ENCODE data around the gene CENPB. TPM values are rescaled to one million over a fixed set of nuclear protein-coding genes. Genes with fewer than 3 reads are reported as not detected.
A peak's percentile ranks its signal among the peaks of the same experiment; 100 is the strongest.
"Not testable (repeated sequence)": the region's sequence is repeated elsewhere in the genome, so short reads cannot be mapped to it uniquely, and the experiment has no call there.

The CENPB gene
- total RNA-seq, 2 experiments from 2014 or later: 34.8 to 39.1 TPM

- Histone ChIP-seq H3K4me1 (ENCODE audit: insufficient read depth, low read length, poor library complexity, severe bottlenecking) (peaks cover 46% of the 10 kb centered on the region), H3K9me2 (ENCODE audit: insufficient read depth, low read length) (no peaks in the 10 kb centered on the region), H3K36me3 (ENCODE audit: insufficient read depth, low read length) (peaks cover 27% of the 10 kb centered on the region), H3K9me3 (ENCODE audit: low read length) (no peaks in the 10 kb centered on the region), H4K20me1 (ENCODE audit: insufficient read depth, low read length) (no peaks in the 10 kb centered on the region; the same call in 1 of the 2 replicates), H3K27ac (ENCODE audit: low read depth, low read length, poor library complexity, severe bottlenecking) (peak within 1 kb of the TSS; percentile 83), H3K4me3 (ENCODE audit: low read depth, low read length, poor library complexity, severe bottlenecking) (peak within 1 kb of the TSS; percentile 91), H3K4me2 (ENCODE audit: low read length) (peak within 1 kb of the TSS; percentile 100), H3K79me2 (ENCODE audit: insufficient read depth, low read depth, low read length) (peaks cover 31% of the 10 kb centered on the region), H2AFZ (ENCODE audit: low read length) (peak within 1 kb of the TSS; percentile 59)
- CTCF ChIA-PET (ENCODE audit: unreplicated experiment): interaction anchor here (2.2 kb wide), 1 partner anchor 23 kb away, joined by 9 read pairs; no protein-coding TSS in a partner anchor
- TSS peak; percentile 88 for BruUV-seq (replicated peaks)
- intact Hi-C loops (cut with micrococcal nuclease; ENCODE audit: unreplicated experiment): loop anchor here (1.0 to 2.0 kb wide), 3 partner anchors 8 to 51 kb away; partner anchors contain the start of genes AP5S1 and MAVS
- peak; percentile 94 for DNase-seq (ENCODE audit: low spot score)
- POLR2A ChIA-PET: interaction anchor here (0.5 to 1.8 kb wide), 6 partner anchors 22 to 92 kb away, joined by 3 to 7 read pairs (median 4); no protein-coding TSS in a partner anchor
- TF ChIP-seq CTCF (conservative IDR thresholded peaks at IDR 0.05; ENCODE audit: low read length) (peak; percentile 54), EZH2phosphoT487 (IDR thresholded peaks at IDR 0.05; ENCODE audit: borderline replicate concordance, low read depth, low read length) (no peak)
Measured at GRCh38 chr20:3795511-3796468, 9.2 kb upstream of the CENPB start, which contains the start of gene CDC25B. TSS of gene CDC25B (plus strand) at chr20:3796310. CDS start at chr20:3796532, 222 bp downstream.

GRCh38 chr20:3794701-3795420 lies 8.3 kb upstream of the CENPB start:
- Histone ChIP-seq H2AFZ (ENCODE audit: low read length) (peak overlapping the region; percentile 59; the same call in 1 of the 2 replicates), H3K4me2 (ENCODE audit: low read length) (peak overlapping the region; percentile 89), H4K20me1 (ENCODE audit: insufficient read depth, low read length) (no peaks in the 10 kb centered on the region; the same call in 1 of the 2 replicates), H3K9me2 (ENCODE audit: insufficient read depth, low read length) (no peaks in the 10 kb centered on the region), H3K79me2 (ENCODE audit: insufficient read depth, low read depth, low read length) (peaks cover 25% of the 10 kb centered on the region), H3K4me3 (ENCODE audit: low read depth, low read length, poor library complexity, severe bottlenecking) (peak overlapping the region; percentile 91), H3K36me3 (ENCODE audit: insufficient read depth, low read length) (peaks cover 19% of the 10 kb centered on the region; the same call in 1 of the 2 replicates), H3K9me3 (ENCODE audit: low read length) (no peaks in the 10 kb centered on the region), H3K27ac (ENCODE audit: low read depth, low read length, poor library complexity, severe bottlenecking) (peak overlapping the region; percentile 80), H3K4me1 (ENCODE audit: insufficient read depth, low read length, poor library complexity, severe bottlenecking) (peaks cover 36% of the 10 kb centered on the region)
- intact Hi-C loops (cut with micrococcal nuclease; ENCODE audit: unreplicated experiment): no loop called here
- CTCF ChIA-PET (ENCODE audit: unreplicated experiment): interaction anchor here (2.2 kb wide), 1 partner anchor 24 kb away, joined by 9 read pairs; no protein-coding TSS in a partner anchor
- POLR2A ChIA-PET: interaction anchor here (0.8 to 1.8 kb wide), 2 partner anchors 23 to 1324 kb away, joined by 5 to 7 read pairs; partner anchors contain the start of gene SNRPB
- TF ChIP-seq CTCF (conservative IDR thresholded peaks at IDR 0.05; ENCODE audit: low read length) (no peak), EZH2phosphoT487 (IDR thresholded peaks at IDR 0.05; ENCODE audit: borderline replicate concordance, low read depth, low read length) (no peak)
- no TSS peak for BruUV-seq (replicated peaks)
- DNase-seq (ENCODE audit: low spot score): no peak

- H3K9me3 ChIP-seq (ENCODE audit: low read length); H3K9me2 ChIP-seq (ENCODE audit: insufficient read depth, low read length); H3K27ac ChIP-seq (ENCODE audit: low read depth, low read length, poor library complexity, severe bottlenecking); H4K20me1 ChIP-seq (ENCODE audit: insufficient read depth, low read length); intact Hi-C loops (cut with micrococcal nuclease; ENCODE audit: unreplicated experiment); DNase-seq (ENCODE audit: low spot score); BruUV-seq (replicated peaks); H3K4me3 ChIP-seq (ENCODE audit: low read depth, low read length, poor library complexity, severe bottlenecking); H2AFZ ChIP-seq (ENCODE audit: low read length): not testable (repeated sequence)
- peaks cover 25% of the 10 kb centered on the region for H3K79me2 ChIP-seq (ENCODE audit: insufficient read depth, low read depth, low read length)
- peaks cover 19% of the 10 kb centered on the region; the same call in 1 of the 2 replicates for H3K36me3 ChIP-seq (ENCODE audit: insufficient read depth, low read length)
- peaks cover 29% of the 10 kb centered on the region for H3K4me1 ChIP-seq (ENCODE audit: insufficient read depth, low read length, poor library complexity, severe bottlenecking)
- POLR2A ChIA-PET: interaction anchor here (0.8 kb wide), 1 partner anchor 1323 kb away, joined by 5 read pairs; the partner anchor contains the start of gene SNRPB
- CTCF ChIA-PET (ENCODE audit: unreplicated experiment): interaction anchor here (2.2 kb wide), 1 partner anchor 24 kb away, joined by 9 read pairs; no protein-coding TSS in a partner anchor
- H3K4me2 ChIP-seq (ENCODE audit: low read length): peak overlapping the region; percentile 89; the same call in 1 of the 2 replicates
Measured at GRCh38 chr20:3794168-3794567, 7.6 kb upstream of the CENPB start.

GRCh38 chr20:3789201-3789600 lies 2.7 kb upstream of the CENPB start:
- peaks cover 29% of the 10 kb centered on the region for H3K4me1 ChIP-seq (ENCODE audit: insufficient read depth, low read length, poor library complexity, severe bottlenecking)
- intact Hi-C loops (cut with micrococcal nuclease; ENCODE audit: unreplicated experiment); H3K36me3 ChIP-seq (ENCODE audit: insufficient read depth, low read length); H3K9me3 ChIP-seq (ENCODE audit: low read length); H3K9me2 ChIP-seq (ENCODE audit: insufficient read depth, low read length); H4K20me1 ChIP-seq (ENCODE audit: insufficient read depth, low read length); H2AFZ ChIP-seq (ENCODE audit: low read length); DNase-seq (ENCODE audit: low spot score); CTCF ChIA-PET (ENCODE audit: unreplicated experiment); BruUV-seq (replicated peaks); H3K4me3 ChIP-seq (ENCODE audit: low read depth, low read length, poor library complexity, severe bottlenecking); H3K27ac ChIP-seq (ENCODE audit: low read depth, low read length, poor library complexity, severe bottlenecking): not testable (repeated sequence)
- H3K79me2 ChIP-seq (ENCODE audit: insufficient read depth, low read depth, low read length): peaks cover 15% of the 10 kb centered on the region; the same call in 1 of the 2 replicates
- 0 out of 2 replicates have a peak overlapping the region, but pooled peaks have one; percentile 73 for H3K4me2 ChIP-seq (ENCODE audit: low read length)
- POLR2A ChIA-PET: interaction anchor here (0.6 to 0.9 kb wide), 2 partner anchors 11 to 23 kb away, joined by 3 to 4 read pairs; no protein-coding TSS in a partner anchor
